Ovary (tissue), 9 donors: ENCODE data around the gene SNRPD3. TPM values are rescaled to one million over a fixed set of nuclear protein-coding genes. Genes with fewer than 3 reads are reported as not detected.

Experiments
- DNase-seq, 5 donors: peaks; one replicate each; pipeline ENCODE4 v3.0.0-alpha.2; 2019 to 2020
- H3K27ac ChIP-seq, 2 donors: fragments of 200-600 bp; one replicate each; pipeline versions ENCODE4 v1.5.1 to v1.8.0; 2019 to 2022
- H3K27me3 ChIP-seq: fragments of 200-600 bp; one replicate; pipeline ENCODE4 v1.8.0; 2022
- H3K36me3 ChIP-seq: fragments of 200-600 bp; sonication (generic); one replicate; pipeline ENCODE4 v1.5.1; 2019
- H3K4me1 ChIP-seq: one replicate; pipeline ENCODE4 v1.8.1; 2013; ENCODE audit warnings: mild to moderate bottlenecking, moderate library complexity; ENCODE audit not compliant: insufficient read depth
- H3K4me3 ChIP-seq: fragments of 200-600 bp; sonication (generic); one replicate; pipeline ENCODE4 v1.5.1; 2017
- H3K9me3 ChIP-seq, 2 donors: fragments of 200-600 bp in 1 of 2; sonication (generic) in 1 of 2; one replicate each; pipeline versions ENCODE4 v1.5.1 to v1.8.1; 2013 to 2019; ENCODE audit warnings: mild to moderate bottlenecking in 1 of 2, moderate library complexity in 1 of 2
- CTCF ChIP-seq, 3 donors: fragments of 450-650 bp in 2 of 3; fragments of 200-600 bp in 1 of 3; IDR thresholded peaks; one replicate each; pipeline versions ENCODE4 v1.5.1 to v1.8.0; 2016 to 2022; ENCODE audit warnings: antibody characterized with exemption in 3 of 3, mild to moderate bottlenecking in 1 of 3
- EP300 ChIP-seq: sonication (generic); formaldehyde crosslinking; IDR thresholded peaks from one replicate; pipeline ENCODE4 v1.6.1; 2017; ENCODE audit warnings: antibody characterized with exemption
- POLR2A ChIP-seq: fragments of 450-650 bp; IDR thresholded peaks from one replicate; pipeline ENCODE4 v1.6.1; 2017; ENCODE audit warnings: antibody characterized with exemption, mild to moderate bottlenecking, moderate library complexity
- WGBS, 3 donors: extraction: QIAGEN DNeasy Blood & Tissue Kit in 1 of 3; methylation state at CpG; one replicate each; pipeline versions ENCODE4 v1.1.5 to v1.1.7; 2013 to 2017; 5-methylcytosine and 5-hydroxymethylcytosine counted together
- intact Hi-C, 4 donors: fragments of 100-400 bp; cut with DNase I; formaldehyde crosslinking; loops; one replicate each; pipeline versions ENCODE4 v1.11.0 to v1.15.1; 2022 to 2023
- polyA plus RNA-seq, 2 donors: library from polyadenylated mRNA; stranded (reverse); fragments of 200-250 nt in 1 of 2; fragments of 350-450 nt in 1 of 2; fragmentation: Illumina TruSeq in 1 of 2; extraction: RNeasy Lipid Tissue Mini Kit (QIAGEN cat#74804) in 1 of 2; gene quantifications; one replicate each; pipeline ENCODE4 v1.2.3, GENCODE V29; 2013 to 2014
- total RNA-seq, 7 donors: library from RNA; depleted of rRNA in 2 of 7; stranded (reverse); fragments of >200 nt in 2 of 7; fragmentation: NEBNext Ultra II Directional in 3 of 7; extraction: Animal tissue kit (Norgen Biotek cat#: 25700) in 3 of 7; gene quantifications; one replicate each; pipeline versions ENCODE4 v1.1.0 to v1.2.4, GENCODE V29; 2016 to 2023
- donor health status: DM: no; HTN: no; CAD: no; lungs with moderate emphysema.
- donor health status: DM: no; HTN: no; CAD: no.
- donor health status: Bipolar disorder and iron deficiency.
- donor health status: DM: yes; HTN: yes; CAD: no.
- donor health status: DM: no; HTN: no; CAD: no.
- donor health status: DM: yes; HTN: yes; CAD: no.

SNRPD3 gene
- total and polyA plus RNA-seq, 9 donors, result 62.9 to 154 (median 86.5) TPM

DNA sequence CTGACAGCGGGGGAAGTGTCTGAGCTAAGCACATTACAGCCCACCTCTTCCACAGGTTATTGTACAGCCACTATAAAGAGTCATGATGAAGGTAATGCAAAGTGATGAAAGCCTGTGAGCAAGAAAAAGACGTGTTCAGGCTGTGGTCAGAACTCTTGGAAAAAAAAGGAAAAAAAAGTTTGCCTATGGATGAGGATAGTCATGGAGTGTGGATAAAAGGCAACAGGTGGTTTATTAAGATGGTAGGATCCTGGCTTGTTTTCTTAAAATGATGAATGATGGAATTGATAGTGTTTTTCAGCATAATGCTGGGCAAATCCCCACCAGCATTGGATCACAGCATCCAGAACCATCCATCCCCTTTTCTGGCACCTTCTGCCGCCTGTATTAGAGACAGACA, 37.6 kb upstream of the SNRPD3 start:
- no peaks in the 10 kb centered on the region for H3K4me1 ChIP-seq
- no peak overlapping the region for H3K27ac ChIP-seq
- no peak for DNase-seq
- no peaks in the 10 kb centered on the region for H3K36me3 ChIP-seq
- H3K4me3 ChIP-seq, result no peak overlapping the region
- no peaks in the 10 kb centered on the region for H3K9me3 ChIP-seq
- intact Hi-C loops, result loop anchor here in 1 of 4 donors (10.0 kb wide), 1 partner anchor 83 kb away; no protein-coding TSS in a partner anchor
- 85 to 90% (median 90%) methylated on average over 3 of the region's 3 CpGs for WGBS, 3 donors
- no peaks in the 10 kb centered on the region for H3K27me3 ChIP-seq
- no peak for TF ChIP-seq POLR2A
- no peak for TF ChIP-seq EP300
- no peak for TF ChIP-seq CTCF (IDR thresholded peaks at IDR 0.05)

DNA sequence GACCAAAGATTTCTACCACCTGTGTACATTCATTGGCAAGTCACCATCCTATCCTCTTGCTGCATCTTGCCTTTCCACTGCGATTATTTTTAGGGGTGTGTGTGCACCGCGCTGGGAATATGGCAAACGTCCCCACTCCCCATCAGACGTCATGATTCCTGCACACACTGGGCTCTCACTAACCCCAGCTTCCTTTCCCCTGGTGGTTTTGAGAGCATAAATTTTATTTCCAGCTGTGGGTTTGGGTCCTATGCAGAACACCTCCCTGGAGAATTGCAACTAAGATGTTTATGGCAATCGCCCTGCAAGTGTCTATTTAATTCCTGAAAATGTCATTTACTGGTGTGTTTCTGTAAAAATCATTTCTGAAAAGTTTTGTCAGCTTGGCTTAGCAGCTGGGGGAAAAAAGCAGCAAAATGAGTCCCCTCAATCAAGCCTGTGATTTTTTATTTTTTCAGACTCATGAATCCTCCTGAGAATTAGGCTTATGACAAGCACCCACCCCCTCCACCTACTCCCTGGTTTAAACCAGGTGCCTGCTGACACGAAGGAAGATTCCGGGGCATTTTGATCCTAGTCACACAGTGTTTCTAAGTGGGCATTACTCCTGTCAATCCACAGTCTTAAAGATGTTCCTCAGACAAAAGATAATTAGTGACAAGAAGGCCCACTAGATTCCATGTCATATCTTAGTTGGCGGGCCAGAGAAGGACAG, 36.9 kb upstream of the SNRPD3 start:
- TF ChIP-seq POLR2A, result no peak
- no peak for DNase-seq
- 76 to 79% (median 79%) methylated on average over 9 of the region's 9 CpGs for WGBS, 3 donors
- intact Hi-C loops, result loop anchor here in 1 of 4 donors (10.0 kb wide), 1 partner anchor 84 kb away; no protein-coding TSS in a partner anchor
- Histone ChIP-seq H3K27ac (no peak overlapping the region), H3K4me3 (no peak overlapping the region), H3K4me1 (no peaks in the 10 kb centered on the region), H3K27me3 (no peaks in the 10 kb centered on the region), H3K9me3 (no peaks in the 10 kb centered on the region), H3K36me3 (no peaks in the 10 kb centered on the region)

GRCh38 chr22:24519496-24519895, 36.3 kb upstream of the SNRPD3 start:
- H3K27me3 ChIP-seq, result no peaks in the 10 kb centered on the region
- H3K9me3 ChIP-seq, result no peaks in the 10 kb centered on the region
- TF ChIP-seq CTCF (IDR thresholded peaks at IDR 0.05) (no peak), POLR2A (no peak), EP300 (no peak)
- 82 to 87% (median 84%) methylated on average over 5 of the region's 5 CpGs for WGBS, 3 donors
- H3K4me3 ChIP-seq, result no peak overlapping the region
- no peak overlapping the region for H3K27ac ChIP-seq
- H3K4me1 ChIP-seq, result no peaks in the 10 kb centered on the region
- no peak for DNase-seq
- no peaks in the 10 kb centered on the region for H3K36me3 ChIP-seq
- intact Hi-C loops, result loop anchor here in 1 of 4 donors (10.0 kb wide), 1 partner anchor 85 kb away; no protein-coding TSS in a partner anchor

DNA sequence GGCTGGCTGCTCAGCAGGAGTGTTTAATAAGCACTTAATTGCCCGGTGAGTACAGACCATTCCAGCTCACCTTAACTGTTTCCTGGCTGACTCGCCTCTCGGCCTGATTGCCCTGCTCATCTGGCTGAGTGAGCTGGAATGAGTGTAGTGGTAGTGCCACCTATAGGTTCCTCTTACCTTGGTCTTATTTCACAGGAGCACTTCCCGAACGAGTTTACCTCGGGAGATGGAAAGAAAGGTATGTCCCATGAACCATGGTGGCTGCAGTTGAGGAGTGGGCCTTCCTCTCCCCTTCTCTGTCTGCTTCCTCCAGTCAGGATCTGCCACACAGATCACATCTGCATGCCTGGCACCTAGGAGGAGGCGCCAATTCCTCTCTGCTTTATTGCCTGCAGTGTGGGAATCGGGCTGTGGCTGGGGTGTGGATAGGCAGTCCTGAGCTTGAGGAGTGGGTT, 34.0 kb upstream of the SNRPD3 start:
- Histone ChIP-seq H3K27ac (no peak overlapping the region), H3K36me3 (no peaks in the 10 kb centered on the region), H3K4me1 (peaks cover 1% of the 10 kb centered on the region), H3K4me3 (no peak overlapping the region), H3K27me3 (no peaks in the 10 kb centered on the region), H3K9me3 (no peaks in the 10 kb centered on the region)
- intact Hi-C loops, result loop anchor here in 2 of 4 donors (2.0 to 10.0 kb wide), 3 partner anchors 57 to 335 kb away; no protein-coding TSS in a partner anchor
- 24 to 36% (median 29%) methylated on average over 8 of the region's 8 CpGs for WGBS, 3 donors
- DNase-seq, result no peak
- no peak for TF ChIP-seq POLR2A
- TF ChIP-seq EP300, result no peak
- TF ChIP-seq CTCF (IDR thresholded peaks at IDR 0.05), result no peak

- H3K4me1 ChIP-seq, result peaks cover 1% of the 10 kb centered on the region
- TF ChIP-seq POLR2A, result no peak
- TF ChIP-seq CTCF (IDR thresholded peaks at IDR 0.05), result no peak
- no peak for TF ChIP-seq EP300
- H3K27ac ChIP-seq, result no peak overlapping the region
- H3K9me3 ChIP-seq, result no peaks in the 10 kb centered on the region
- H3K4me3 ChIP-seq, result no peak overlapping the region
- H3K27me3 ChIP-seq, result no peaks in the 10 kb centered on the region
- DNase-seq, result no peak
- 53 to 65% (median 60%) methylated on average over 2 of the region's 2 CpGs for WGBS, 3 donors
- intact Hi-C loops, result loop anchor here in 2 of 4 donors (1.0 to 10.0 kb wide), 4 partner anchors 99 to 337 kb away; no protein-coding TSS in a partner anchor
- H3K36me3 ChIP-seq, result no peaks in the 10 kb centered on the region
Observed at GRCh38 chr22:24523873-24524272, 31.9 kb upstream of the SNRPD3 start.
